HepG2 (cell line): ENCODE results near the gene ENTREP3. TPM values are rescaled to one million over a fixed set of nuclear protein-coding genes. Genes with fewer than 3 reads are reported as not detected.

ENCODE experiments used
- FIP1L1 ChIP-seq: fragments of 200-400 bp; formaldehyde crosslinking; IDR thresholded peaks from 2 replicates; pipeline ENCODE4 v1.6.1; 2018; ENCODE audit warnings: low read depth, mild to moderate bottlenecking, low read length, moderate library complexity, borderline replicate concordance; ENCODE audit not compliant: insufficient read depth
- HOXA3 ChIP-seq: sonication (generic); formaldehyde crosslinking; IDR thresholded peaks from 2 replicates; pipeline ENCODE4 v1.5.0; 2020; ENCODE audit warnings: missing genetic modification reagents
- KDM5B ChIP-seq: sonication (generic); formaldehyde crosslinking; IDR thresholded peaks from 2 replicates; pipeline ENCODE4 v1.4.0; 2020; ENCODE audit warnings: missing genetic modification reagents, mild to moderate bottlenecking, borderline replicate concordance
- MTA1 ChIP-seq: sonication (generic); formaldehyde crosslinking; IDR thresholded peaks from 2 replicates; pipeline ENCODE4 v1.4.0; 2020; ENCODE audit warnings: missing genetic modification reagents, mild to moderate bottlenecking, borderline replicate concordance
- NFE2L2 ChIP-seq: fragments of 150-350 bp; IDR thresholded peaks from 2 replicates; pipeline ENCODE4 v1.6.1; 2014; ENCODE audit warnings: low read length
- RARA ChIP-seq: IDR thresholded peaks from 2 replicates; pipeline ENCODE4 v1.6.1; 2016; ENCODE audit warnings: missing genetic modification reagents, missing compliant biosample characterization
- RBFOX2 ChIP-seq: fragments of 200-400 bp; formaldehyde crosslinking; IDR thresholded peaks from 2 replicates; pipeline ENCODE4 v1.6.1; 2017; ENCODE audit warnings: low read depth, mild to moderate bottlenecking, low read length
- RELA ChIP-seq: sonication (generic); formaldehyde crosslinking; IDR thresholded peaks from 2 replicates; pipeline ENCODE4 v1.4.0; 2020; ENCODE audit warnings: missing genetic modification reagents
- RFX1 ChIP-seq: fragments of 450-650 bp; IDR thresholded peaks from 2 replicates; pipeline ENCODE4 v1.6.1; 2017
- RXRB ChIP-seq: IDR thresholded peaks from 2 replicates; pipeline ENCODE4 v1.6.1; 2016; ENCODE audit warnings: borderline replicate concordance, missing genetic modification reagents, missing compliant biosample characterization
- THYN1 ChIP-seq: sonication (generic); formaldehyde crosslinking; IDR thresholded peaks from 2 replicates; pipeline ENCODE4 v1.8.1; 2023; ENCODE audit warnings: low read depth, mild to moderate bottlenecking, moderate library complexity, missing genetic modification reagents, borderline replicate concordance
- TOPORS ChIP-seq: sonication (generic); formaldehyde crosslinking; IDR thresholded peaks from 2 replicates; pipeline ENCODE4 v1.8.0; 2023; ENCODE audit warnings: mild to moderate bottlenecking, missing genetic modification reagents
- TP53 ChIP-seq: sonication (generic); formaldehyde crosslinking; conservative IDR thresholded peaks from 2 replicates; pipeline ENCODE4 v1.4.0; 2020; ENCODE audit warnings: missing genetic modification reagents
- ZBTB38 ChIP-seq: sonication (generic); formaldehyde crosslinking; IDR thresholded peaks from 2 replicates; pipeline ENCODE4 v1.5.1; 2020; ENCODE audit warnings: mild to moderate bottlenecking, missing genetic modification reagents
- ZBTB7B ChIP-seq: sonication (generic); formaldehyde crosslinking; IDR thresholded peaks from 2 replicates; pipeline ENCODE4 v1.4.0; 2020; ENCODE audit warnings: missing genetic modification reagents
- ZFYVE20 ChIP-seq: sonication (generic); formaldehyde crosslinking; IDR thresholded peaks from 2 replicates; pipeline ENCODE4 v1.8.0; 2023; ENCODE audit warnings: low read depth, mild to moderate bottlenecking, moderate library complexity, missing genetic modification reagents, borderline replicate concordance
- ZMYM4 ChIP-seq: sonication (generic); formaldehyde crosslinking; IDR thresholded peaks from 2 replicates; pipeline ENCODE4 v1.8.1; 2023; ENCODE audit warnings: mild to moderate bottlenecking, missing genetic modification reagents
- ZNF431 ChIP-seq: sonication (generic); formaldehyde crosslinking; IDR thresholded peaks from 2 replicates; pipeline ENCODE4 v1.9.0; 2022; ENCODE audit warnings: missing genetic modification reagents, low read depth, mild to moderate bottlenecking, borderline replicate concordance
- ZNF510 ChIP-seq: sonication (generic); formaldehyde crosslinking; IDR thresholded peaks from 2 replicates; pipeline ENCODE4 v1.4.0; 2020; ENCODE audit warnings: low read depth, mild to moderate bottlenecking, missing genetic modification reagents
- ZNF652 ChIP-seq: IDR thresholded peaks from 2 replicates; pipeline ENCODE4 v1.6.1; 2016; ENCODE audit warnings: low read depth, borderline replicate concordance
- ZNF75D ChIP-seq: sonication (generic); formaldehyde crosslinking; IDR thresholded peaks from 2 replicates; pipeline ENCODE4 v1.8.1; 2023; ENCODE audit warnings: missing genetic modification reagents, mild to moderate bottlenecking, borderline replicate concordance
- polyA plus RNA-seq, 8 experiments: library from polyadenylated mRNA; depleted of rRNA in 3 of 8; stranded (reverse) in 7 of 8; unstranded in 1 of 8; fragments of >200 nt; fragmentation: Illumina TruSeq in 4 of 8; extraction: Trizol in 4 of 8; gene quantifications; 2 replicates each; pipeline versions ENCODE4 v1.2.1 to v1.2.3, GENCODE V29; 2011 to 2016; ENCODE audit warnings: low read depth in 4 of 8, missing spikeins in 1 of 8, mixed read lengths in 1 of 8; ENCODE audit not compliant: insufficient read depth in 1 of 8
- total RNA-seq, 5 experiments: library from RNA; depleted of rRNA; stranded (reverse); fragments of >200 nt; fragmentation: Illumina TruSeq; extraction: Trizol; gene quantifications; 2 replicates each; pipeline ENCODE4 v1.2.3, GENCODE V29; 2016; ENCODE audit warnings: low read depth in 1 of 5
- TF ChIP-seq, protein P1 (sequence below), 2 experiments: sonication (generic) in 1 of 2; formaldehyde crosslinking in 1 of 2; IDR thresholded peaks; 2 replicates each; pipeline versions ENCODE4 v1.4.0 to v1.6.1; 2016 to 2020; ENCODE audit warnings: borderline replicate concordance in 1 of 2, low read depth in 1 of 2, mild to moderate bottlenecking in 1 of 2, missing genetic modification reagents in 1 of 2
- TF ChIP-seq, protein P2 (sequence below): sonication (generic); formaldehyde crosslinking; IDR thresholded peaks from 2 replicates; pipeline ENCODE4 v1.8.0; 2022; ENCODE audit warnings: missing genetic modification reagents, mild to moderate bottlenecking, borderline replicate concordance
- TF ChIP-seq, protein P3 (sequence below): sonication (generic); formaldehyde crosslinking; IDR thresholded peaks from 2 replicates; pipeline ENCODE4 v1.5.1; 2020; ENCODE audit warnings: mild to moderate bottlenecking, moderate library complexity, missing genetic modification reagents

The ENTREP3 gene
- total and polyA plus RNA-seq, 2 of the 13 experiments (the other 11 are each of a cell fraction or from before 2014, with no cell fraction given) = 4.1 to 9.9 TPM

DNA sequence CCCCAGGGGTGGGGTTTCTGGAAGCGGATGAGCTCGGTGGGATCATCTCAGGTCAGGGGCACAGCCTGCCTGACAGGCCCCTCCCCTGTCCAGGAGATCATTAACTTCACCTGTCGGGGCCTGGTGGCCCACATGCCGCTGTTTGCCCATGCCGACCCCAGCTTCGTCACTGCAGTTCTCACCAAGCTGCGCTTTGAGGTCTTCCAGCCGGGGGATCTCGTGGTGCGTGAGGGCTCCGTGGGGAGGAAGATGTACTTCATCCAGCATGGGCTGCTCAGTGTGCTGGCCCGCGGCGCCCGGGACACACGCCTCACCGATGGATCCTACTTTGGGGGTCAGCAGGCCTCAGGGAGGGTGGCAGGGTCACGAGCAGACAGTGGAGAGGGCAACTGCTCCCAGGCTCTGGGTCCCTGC lies 30.4 kb upstream of the ENTREP3 start (continued):
- no peak for TF ChIP-seq ZNF75D (CRISPR knock-in tag)
- TF ChIP-seq ZNF431 (CRISPR knock-in tag) = 0 out of 2 replicates have a peak, but pooled peaks have one; percentile 24
- TF ChIP-seq, protein P1, sequence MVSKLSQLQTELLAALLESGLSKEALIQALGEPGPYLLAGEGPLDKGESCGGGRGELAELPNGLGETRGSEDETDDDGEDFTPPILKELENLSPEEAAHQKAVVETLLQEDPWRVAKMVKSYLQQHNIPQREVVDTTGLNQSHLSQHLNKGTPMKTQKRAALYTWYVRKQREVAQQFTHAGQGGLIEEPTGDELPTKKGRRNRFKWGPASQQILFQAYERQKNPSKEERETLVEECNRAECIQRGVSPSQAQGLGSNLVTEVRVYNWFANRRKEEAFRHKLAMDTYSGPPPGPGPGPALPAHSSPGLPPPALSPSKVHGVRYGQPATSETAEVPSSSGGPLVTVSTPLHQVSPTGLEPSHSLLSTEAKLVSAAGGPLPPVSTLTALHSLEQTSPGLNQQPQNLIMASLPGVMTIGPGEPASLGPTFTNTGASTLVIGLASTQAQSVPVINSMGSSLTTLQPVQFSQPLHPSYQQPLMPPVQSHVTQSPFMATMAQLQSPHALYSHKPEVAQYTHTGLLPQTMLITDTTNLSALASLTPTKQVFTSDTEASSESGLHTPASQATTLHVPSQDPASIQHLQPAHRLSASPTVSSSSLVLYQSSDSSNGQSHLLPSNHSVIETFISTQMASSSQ (IDR thresholded peaks at IDR 0.05; ENCODE audit: low read depth) = 0 out of 2 replicates have a peak, but pooled peaks have one; percentile 42
- TF ChIP-seq, protein P1 (CRISPR knock-in tag; IDR thresholded peaks at IDR 0.05; ENCODE audit: borderline replicate concordance) = peak; percentile 68; the same call in 1 of the 2 replicates
- TF ChIP-seq ZMYM4 (CRISPR knock-in tag) = peak; percentile 52; the same call in 1 of the 2 replicates
- no peak for TF ChIP-seq ZNF652 (CRISPR knock-in tag)
- peak; percentile 58; the same call in 1 of the 2 replicates for TF ChIP-seq ZBTB7B
- peak; percentile 52; the same call in 1 of the 2 replicates for TF ChIP-seq RARA
- TF ChIP-seq ZNF510 = no peak
- TF ChIP-seq, protein P2, sequence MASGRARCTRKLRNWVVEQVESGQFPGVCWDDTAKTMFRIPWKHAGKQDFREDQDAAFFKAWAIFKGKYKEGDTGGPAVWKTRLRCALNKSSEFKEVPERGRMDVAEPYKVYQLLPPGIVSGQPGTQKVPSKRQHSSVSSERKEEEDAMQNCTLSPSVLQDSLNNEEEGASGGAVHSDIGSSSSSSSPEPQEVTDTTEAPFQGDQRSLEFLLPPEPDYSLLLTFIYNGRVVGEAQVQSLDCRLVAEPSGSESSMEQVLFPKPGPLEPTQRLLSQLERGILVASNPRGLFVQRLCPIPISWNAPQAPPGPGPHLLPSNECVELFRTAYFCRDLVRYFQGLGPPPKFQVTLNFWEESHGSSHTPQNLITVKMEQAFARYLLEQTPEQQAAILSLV (CRISPR knock-in tag) = no peak
- 0 out of 2 replicates have a peak, but pooled peaks have one; percentile 10 for TF ChIP-seq TOPORS
- TF ChIP-seq MTA1 (CRISPR knock-in tag) = peak; percentile 24; the same call in 1 of the 2 replicates
- TF ChIP-seq, protein P3, sequence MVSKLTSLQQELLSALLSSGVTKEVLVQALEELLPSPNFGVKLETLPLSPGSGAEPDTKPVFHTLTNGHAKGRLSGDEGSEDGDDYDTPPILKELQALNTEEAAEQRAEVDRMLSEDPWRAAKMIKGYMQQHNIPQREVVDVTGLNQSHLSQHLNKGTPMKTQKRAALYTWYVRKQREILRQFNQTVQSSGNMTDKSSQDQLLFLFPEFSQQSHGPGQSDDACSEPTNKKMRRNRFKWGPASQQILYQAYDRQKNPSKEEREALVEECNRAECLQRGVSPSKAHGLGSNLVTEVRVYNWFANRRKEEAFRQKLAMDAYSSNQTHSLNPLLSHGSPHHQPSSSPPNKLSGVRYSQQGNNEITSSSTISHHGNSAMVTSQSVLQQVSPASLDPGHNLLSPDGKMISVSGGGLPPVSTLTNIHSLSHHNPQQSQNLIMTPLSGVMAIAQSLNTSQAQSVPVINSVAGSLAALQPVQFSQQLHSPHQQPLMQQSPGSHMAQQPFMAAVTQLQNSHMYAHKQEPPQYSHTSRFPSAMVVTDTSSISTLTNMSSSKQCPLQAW = peak; percentile 74
- no peak for TF ChIP-seq TP53 (CRISPR knock-in tag)
- TF ChIP-seq RFX1 = no peak
- no peak for TF ChIP-seq NFE2L2
- TF ChIP-seq RBFOX2 = peak; percentile 36; the same call in 1 of the 2 replicates
- no peak for TF ChIP-seq FIP1L1
- TF ChIP-seq RXRB = peak; percentile 95
- peak; percentile 34; the same call in 1 of the 2 replicates for TF ChIP-seq KDM5B (CRISPR knock-in tag)
- TF ChIP-seq ZBTB38 (CRISPR knock-in tag) = peak; percentile 95
- peak; percentile 34; the same call in 1 of the 2 replicates for TF ChIP-seq HOXA3 (CRISPR knock-in tag)
- no peak for TF ChIP-seq RELA (CRISPR knock-in tag)
- no peak for TF ChIP-seq THYN1 (CRISPR knock-in tag)
- TF ChIP-seq ZFYVE20 (CRISPR knock-in tag) = no peak
